COR-L47 (cell line): Measurements from ENCODE around the gene OR4K15.
"Not testable (repeated sequence)": the region's sequence is repeated elsewhere in the genome, so short reads cannot be mapped to it uniquely, and the experiment has no call there.

Source experiments
- DNase-seq: peaks from one replicate; lab custom pipeline; 2025; lab: John Stamatoyannopoulos, UW

The OR4K15 gene

DNA sequence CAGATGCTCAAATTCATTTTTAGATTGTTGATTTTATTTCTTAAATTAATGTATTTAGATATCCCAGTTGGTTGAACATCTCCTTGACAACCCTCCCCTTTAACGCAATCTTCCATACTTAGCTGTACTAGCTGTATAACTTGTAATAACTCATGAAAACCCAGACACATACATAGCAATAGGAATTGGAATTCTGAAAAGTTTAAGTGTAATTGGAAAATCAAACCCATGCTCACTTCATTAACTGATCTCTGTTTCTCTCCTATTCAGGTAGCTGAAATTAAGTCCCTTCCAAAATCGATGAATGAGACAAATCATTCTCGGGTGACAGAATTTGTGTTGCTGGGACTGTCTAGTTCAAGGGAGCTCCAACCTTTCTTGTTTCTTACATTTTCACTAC, at the start of gene OR4K15:
Gene OR4K15, plus strand, starts transcription at position 301 of the 400 bp plus-strand sequence. Its CDS starts 0 bp downstream, at position 301.
- no peak for DNase-seq

- DNase-seq, result no peak
Measured at GRCh38 chr14:19930617-19931016, 44.8 kb upstream of the OR4K15 start, which contains the start of gene OR4K1. OR4K1 (plus strand) TSS chr14:19930917; CDS start chr14:19935667, 4,750 bp downstream.

GRCh38 chr14:19941668-19942067, 33.7 kb upstream of the OR4K15 start:
- DNase-seq, result no peak

DNA sequence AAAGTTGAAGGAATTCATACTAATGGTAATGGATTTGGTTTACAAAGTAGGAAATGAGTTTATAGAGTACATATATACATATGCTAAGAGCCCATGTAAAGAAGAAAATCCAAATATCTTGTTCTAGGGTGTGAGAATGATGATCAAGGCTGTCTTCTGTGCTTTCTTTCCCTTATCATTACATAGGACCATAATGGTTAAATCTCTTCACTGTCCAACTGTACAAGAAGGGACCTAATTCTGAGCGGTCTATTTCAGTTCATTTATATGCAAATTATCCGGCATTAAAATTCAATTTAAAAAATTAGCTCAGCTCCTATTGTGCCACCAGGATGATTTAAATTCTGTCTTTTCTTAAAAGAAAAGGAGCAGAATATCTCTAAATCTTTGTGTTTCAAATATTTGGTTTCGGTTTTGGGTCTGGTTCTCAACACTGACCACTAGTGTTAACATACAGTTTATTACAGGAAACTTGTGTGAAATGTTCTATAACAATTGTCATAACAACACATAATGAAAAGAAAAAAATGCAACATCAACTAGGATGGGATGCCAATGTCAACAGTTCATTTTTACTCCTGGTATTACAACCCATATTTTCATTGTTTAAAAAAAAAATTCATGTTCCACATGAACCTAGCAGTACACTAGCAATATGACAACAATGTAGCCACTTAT, 27.8 kb upstream of the OR4K15 start:
- DNase-seq, result no peak

DNA sequence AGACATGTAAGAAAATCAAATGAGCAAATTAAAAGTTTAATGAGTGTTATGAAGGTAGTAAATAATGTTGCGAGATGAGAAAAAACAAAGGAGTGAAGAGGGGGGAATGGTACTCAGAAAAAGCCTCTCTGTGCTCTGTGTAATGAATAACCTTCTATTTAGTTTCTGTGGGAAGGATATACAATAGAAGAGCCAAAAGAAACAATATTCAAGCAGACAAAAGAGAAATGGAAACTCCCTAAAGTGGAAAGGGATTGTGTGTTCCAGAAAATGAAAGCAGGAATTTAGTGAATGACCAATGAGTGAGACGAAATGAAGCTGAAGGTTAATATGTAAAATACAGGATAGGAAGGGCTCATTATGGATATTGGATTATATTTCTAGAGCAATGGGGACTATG, 26.2 kb upstream of the OR4K15 start:
- DNase-seq, result no peak

- not testable (repeated sequence) for DNase-seq
Measured at GRCh38 chr14:19969735-19970134, 5.7 kb upstream of the OR4K15 start.

- no peak for DNase-seq
Measured at GRCh38 chr14:19974844-19975243, 547 bp upstream of the OR4K15 start.

DNA sequence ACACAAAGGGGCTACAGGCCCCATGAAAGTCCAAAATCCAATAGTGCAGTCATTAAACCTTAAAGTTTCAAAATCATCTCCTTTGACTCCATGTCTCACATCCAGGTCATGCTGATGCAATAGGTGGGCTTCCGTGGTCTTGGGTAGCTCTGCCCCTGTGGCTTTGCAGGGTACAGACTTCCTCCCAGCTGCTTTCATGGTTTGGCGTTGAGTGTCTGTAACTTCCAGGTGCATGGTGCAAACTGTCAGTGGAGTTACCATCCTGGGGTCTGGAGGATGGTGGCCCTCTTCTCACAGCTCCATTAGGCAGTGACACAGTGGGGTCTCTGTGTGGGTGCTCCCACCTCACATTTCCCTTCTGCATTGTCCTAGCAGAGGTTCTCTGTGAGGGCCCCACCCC, 18.0 kb downstream of the OR4K15 start:
- DNase-seq, result no peak

DNA sequence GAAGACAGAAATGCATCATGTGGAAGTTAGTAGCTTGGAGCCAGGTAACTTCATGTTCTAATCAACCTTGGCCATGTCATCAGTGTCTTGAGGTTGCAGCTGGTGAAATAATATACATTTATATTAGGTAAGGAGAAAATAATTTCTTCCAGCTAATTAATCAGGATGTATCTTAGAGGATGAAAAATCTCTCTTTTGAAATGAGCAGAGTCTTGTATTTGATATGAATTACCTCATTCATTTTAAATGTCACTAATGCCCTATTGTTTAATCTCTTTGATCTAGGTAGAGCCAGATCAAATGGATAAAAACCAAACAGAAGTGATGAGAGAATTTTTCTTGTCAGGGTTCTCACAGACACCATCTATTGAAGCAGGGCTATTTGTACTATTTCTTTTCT, 26.5 kb downstream of the OR4K15 start, which contains the start of gene OR4Q2:
Gene OR4Q2, plus strand, starts transcription at position 301 of the 400 bp plus-strand sequence.
- no peak for DNase-seq

DNA sequence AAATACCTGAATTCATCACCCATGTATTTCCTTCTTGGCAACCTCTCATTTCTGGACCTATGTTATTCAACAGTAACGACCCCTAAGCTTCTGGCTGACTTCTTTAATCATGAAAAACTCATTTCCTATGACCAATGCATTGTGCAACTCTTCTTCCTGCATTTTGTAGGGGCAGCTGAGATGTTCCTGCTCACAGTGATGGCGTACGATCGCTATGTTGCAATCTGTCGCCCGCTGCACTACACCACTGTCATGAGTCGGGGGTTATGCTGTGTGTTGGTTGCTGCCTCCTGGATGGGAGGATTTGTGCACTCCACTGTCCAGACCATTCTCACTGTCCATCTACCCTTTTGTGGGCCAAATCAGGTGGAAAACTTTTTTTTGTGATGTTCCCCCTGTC, 26.9 kb downstream of the OR4K15 start:
- no peak for DNase-seq

GRCh38 chr14:20008156-20008555, 32.8 kb downstream of the OR4K15 start:
- no peak for DNase-seq

DNA sequence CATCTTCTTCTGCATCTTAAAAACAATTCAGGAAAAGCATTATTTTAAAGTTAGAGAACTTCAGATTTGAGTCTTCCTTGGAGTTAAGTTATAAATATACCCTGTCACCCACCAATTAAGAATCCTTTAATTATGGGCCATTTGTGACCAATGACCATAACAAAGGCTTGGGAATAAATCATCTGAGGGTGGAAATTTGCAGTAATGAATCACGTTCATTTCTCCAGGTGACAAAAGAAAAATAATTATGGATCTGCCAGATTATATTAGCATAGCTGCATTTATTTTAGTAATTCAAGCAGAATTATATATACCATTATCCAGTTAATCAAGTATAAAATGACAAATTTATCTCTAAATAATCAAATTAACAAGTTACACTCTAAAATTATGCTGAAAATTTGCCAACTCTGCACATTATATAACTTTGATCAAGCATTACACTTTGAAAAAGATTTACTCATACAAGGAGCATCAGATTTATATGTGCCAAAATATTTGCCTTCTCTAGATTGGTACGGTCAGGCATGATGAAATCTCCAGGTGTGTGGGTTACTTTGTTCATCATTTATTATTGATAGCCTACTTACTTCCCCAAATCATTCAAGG, 44.0 kb downstream of the OR4K15 start, which contains the start of gene OR4K14:
Gene OR4K14, minus strand, starts transcription at position 51 of the 609 bp plus-strand sequence. CDS start 4,114 bp downstream, outside the sequence.
- DNase-seq, result no peak
